Umbilical cord (tissue), 2 donors: ENCODE results near the gene HUWE1. TPM values are rescaled to one million over a fixed set of nuclear protein-coding genes. Genes with fewer than 3 reads are reported as not detected.
"Not testable (repeated sequence)": the region's sequence is repeated elsewhere in the genome, so short reads cannot be mapped to it uniquely, and the experiment has no call there.

Experiments used
- DNase-seq: peaks from one replicate; pipeline ENCODE4 v3.0.0-alpha.2; 2015; ENCODE audit warnings: low spot score
- total RNA-seq: library from RNA; depleted of rRNA; stranded (reverse); fragments of >200 nt; gene quantifications from one replicate; pipeline ENCODE4 v1.2.3, GENCODE V29; 2014; ENCODE audit warnings: low replicate concordance; ENCODE audit not compliant: insufficient read depth

The HUWE1 gene, protein sequence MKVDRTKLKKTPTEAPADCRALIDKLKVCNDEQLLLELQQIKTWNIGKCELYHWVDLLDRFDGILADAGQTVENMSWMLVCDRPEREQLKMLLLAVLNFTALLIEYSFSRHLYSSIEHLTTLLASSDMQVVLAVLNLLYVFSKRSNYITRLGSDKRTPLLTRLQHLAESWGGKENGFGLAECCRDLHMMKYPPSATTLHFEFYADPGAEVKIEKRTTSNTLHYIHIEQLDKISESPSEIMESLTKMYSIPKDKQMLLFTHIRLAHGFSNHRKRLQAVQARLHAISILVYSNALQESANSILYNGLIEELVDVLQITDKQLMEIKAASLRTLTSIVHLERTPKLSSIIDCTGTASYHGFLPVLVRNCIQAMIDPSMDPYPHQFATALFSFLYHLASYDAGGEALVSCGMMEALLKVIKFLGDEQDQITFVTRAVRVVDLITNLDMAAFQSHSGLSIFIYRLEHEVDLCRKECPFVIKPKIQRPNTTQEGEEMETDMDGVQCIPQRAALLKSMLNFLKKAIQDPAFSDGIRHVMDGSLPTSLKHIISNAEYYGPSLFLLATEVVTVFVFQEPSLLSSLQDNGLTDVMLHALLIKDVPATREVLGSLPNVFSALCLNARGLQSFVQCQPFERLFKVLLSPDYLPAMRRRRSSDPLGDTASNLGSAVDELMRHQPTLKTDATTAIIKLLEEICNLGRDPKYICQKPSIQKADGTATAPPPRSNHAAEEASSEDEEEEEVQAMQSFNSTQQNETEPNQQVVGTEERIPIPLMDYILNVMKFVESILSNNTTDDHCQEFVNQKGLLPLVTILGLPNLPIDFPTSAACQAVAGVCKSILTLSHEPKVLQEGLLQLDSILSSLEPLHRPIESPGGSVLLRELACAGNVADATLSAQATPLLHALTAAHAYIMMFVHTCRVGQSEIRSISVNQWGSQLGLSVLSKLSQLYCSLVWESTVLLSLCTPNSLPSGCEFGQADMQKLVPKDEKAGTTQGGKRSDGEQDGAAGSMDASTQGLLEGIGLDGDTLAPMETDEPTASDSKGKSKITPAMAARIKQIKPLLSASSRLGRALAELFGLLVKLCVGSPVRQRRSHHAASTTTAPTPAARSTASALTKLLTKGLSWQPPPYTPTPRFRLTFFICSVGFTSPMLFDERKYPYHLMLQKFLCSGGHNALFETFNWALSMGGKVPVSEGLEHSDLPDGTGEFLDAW (N-terminal part only)
- total RNA-seq, result 83.1 TPM

DNA sequence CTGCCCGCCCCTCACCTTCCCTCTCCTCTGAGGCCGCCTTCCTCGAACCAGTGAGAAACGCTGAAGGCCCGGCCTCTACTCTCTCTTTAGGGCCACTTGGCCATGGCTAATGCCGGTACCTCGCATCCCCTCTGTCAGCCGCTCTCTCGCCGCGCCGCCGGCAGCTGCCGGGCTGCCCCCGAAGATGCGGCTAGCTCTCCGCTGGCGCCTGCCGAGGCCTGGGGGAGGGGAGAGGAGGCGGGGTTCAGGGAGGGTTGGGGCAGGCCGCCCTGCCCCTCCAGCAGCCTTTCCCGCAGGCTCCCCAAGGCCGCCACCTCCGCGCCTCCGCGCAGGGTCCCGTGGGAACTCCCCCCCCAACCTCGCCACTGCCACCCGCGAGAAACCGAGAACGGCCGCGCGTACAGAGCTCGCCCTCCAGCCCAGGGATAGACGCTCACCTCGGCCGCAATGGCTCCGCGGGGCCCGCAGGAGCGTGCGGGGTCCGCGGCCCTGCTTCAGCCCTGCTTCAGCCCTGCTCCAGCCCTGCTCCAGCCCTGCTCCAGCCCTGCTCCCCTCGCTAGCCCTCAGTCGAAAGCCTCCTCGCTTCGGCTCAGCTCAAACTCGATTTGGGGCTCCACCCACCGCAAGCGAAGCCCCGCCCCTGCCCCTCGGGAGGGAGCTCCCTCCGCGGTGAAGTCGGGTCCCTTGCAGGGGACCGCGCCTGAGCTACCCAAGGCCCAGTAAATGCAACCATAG lies at the start of gene HUWE1:
Gene HUWE1, minus strand, starts transcription at position 569 of the 735 bp plus-strand sequence. CDS start 32,612 bp downstream, outside the sequence.
- peak; percentile 79 for DNase-seq

DNA sequence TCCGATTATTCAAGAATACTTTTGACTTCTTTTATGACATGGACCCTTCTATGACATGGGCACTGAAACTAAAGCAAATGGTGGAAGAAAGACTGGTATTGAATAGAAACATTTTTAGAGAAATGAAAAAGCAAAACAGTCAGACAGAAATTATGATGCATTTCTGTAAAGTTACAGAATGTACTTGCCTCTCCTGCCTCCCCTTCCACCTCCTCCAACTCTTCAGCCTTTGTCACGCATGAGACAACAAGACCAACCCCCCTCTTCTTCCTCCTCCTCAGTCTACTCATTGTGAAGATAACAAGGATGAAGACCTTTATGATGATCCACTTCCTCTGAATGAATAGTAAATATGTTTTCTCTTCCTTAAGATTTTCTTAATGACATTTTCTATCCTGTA lies 46.3 kb upstream of the HUWE1 start:
- DNase-seq, result no peak

DNA sequence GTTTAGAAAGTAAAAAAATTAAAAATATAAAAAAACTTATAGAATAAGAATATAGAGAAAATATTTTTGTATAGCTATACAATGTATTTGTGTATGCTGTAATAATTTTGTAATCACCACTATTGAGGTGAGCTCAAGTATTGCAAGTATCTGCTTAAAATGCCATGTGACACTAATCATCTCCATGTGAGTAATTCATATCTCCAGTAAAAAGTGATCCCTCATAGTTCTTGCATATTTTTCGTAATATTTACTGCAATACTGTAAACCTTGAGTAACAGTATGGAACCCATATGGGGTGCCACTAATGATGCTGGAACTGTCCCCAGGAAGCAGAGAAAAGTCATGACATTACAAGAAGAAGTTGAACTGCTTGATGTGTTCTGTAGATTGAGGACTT lies 43.2 kb upstream of the HUWE1 start:
- DNase-seq, result no peak

- DNase-seq, result no peak
Observed at GRCh38 chrX:53728506-53728905, 42.0 kb upstream of the HUWE1 start.

GRCh38 chrX:53724872-53725271 lies 38.4 kb upstream of the HUWE1 start:
- DNase-seq, result no peak

DNA sequence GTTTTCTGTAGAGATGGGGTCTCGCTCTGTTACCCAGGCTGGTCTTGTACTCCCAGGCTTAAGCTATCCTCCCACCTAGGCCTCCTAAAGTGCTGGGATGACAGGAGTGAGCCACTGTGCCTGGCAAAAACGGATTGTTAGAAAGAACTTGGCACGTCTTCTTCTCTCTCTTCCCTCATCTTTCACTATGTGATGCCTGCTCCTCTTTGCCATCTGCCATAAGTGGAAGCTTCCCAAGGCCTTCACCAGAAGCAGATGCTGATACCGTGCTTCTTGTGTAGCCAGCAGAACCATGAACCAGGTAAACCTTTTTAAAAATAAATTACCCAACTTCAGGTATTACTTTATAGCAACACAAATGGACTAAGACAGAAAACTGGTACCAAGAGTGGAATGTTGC lies 36.9 kb upstream of the HUWE1 start:
- no peak for DNase-seq

DNA sequence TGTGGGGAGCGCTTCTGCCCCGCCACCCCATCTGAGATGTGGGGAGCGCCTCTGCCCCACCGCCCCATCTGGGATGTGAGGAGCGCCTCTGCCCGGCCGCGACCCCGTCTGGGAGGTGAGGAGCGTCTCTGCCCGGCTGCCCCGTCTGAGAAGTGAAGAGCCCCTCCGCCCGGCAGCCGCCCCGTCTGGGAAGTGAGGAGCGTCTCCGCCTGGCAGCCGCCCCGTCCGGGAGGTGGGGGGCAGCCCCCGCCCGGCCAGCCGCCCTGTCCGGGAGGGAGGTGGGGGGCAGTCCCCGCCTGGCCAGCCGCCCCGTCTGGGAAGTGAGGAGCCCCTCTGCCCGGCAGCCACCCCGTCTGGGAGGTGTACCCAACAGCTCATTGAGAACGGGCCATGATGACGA lies 35.1 kb upstream of the HUWE1 start:
- not testable (repeated sequence) for DNase-seq

DNA sequence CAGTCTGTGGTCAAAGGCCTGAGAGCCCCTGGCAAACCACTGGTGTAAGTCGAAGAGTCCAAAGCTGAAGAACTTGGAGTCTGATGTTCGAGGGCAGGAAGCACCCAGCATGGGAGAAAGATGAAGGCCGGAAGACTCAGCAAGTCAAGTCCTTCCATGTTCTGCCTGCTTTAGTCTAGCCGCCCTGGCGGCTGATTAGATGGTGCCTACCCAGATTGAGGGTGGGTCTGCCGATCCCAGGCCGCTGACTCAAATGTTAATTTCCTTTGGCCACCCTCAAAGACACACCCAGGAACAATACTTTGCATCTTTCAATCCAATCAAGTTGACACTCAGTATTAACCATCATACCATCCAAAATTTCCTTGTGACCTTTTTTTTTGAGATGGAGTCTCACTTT lies 33.1 kb upstream of the HUWE1 start:
- DNase-seq, result not testable (repeated sequence)

DNA sequence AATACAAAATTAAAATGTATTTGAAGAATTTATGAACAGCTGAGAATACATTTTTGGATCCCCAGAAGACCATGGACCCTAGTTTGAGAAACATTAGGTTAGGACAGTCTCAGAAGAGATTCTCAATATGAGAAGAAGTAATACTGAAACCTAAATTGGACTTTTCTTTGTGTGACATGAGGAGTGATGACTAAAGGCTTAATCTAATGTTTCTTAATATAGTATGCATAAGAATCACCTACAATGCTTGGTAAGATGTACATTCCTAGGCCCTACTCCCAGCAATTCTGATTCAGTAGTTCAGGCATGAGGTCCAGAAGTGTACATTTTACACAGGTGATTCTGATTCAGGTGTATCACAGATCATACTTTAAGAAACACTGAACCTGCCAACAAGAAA lies 31.6 kb upstream of the HUWE1 start:
- no peak for DNase-seq

- DNase-seq, result no peak
Observed at GRCh38 chrX:53717205-53717604, 30.7 kb upstream of the HUWE1 start.

DNA sequence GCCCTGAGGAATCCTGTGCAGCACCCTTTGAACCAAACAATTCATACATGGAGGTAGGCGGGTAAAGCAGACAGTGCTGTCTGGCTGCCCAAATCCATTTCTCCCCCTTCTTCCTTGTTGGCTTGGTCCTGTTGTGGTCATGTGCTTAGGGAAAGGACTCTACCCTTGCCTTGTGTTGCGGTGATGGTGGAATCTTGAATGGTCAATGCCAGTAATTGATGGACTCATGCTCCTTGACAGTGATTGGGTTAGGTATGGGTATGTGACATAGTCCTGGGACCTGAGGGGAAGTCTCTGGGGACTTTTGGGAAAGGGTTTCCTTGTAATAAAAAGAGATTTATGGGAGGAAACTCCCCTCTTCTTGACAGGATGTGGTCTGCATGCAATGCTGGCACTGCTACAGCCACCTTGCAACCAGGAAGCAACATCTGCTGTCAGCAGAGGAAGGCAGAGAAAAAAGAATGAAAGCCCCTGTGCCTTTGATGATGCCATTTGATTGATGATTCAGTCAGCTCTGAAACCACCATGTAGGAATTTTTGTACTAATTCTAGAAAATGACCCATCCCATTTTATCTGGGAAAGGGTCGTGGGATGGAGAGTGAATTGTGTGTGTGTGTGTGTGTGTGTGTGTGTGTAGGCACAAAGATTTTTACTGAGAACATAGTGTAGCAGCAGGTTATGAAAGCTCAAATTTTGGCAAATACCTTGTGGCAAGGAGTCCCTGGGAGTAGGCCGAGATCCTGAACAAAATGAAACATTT lies 30.0 kb upstream of the HUWE1 start:
- DNase-seq, result no peak

- no peak for DNase-seq
Observed at GRCh38 chrX:53715346-53715924, 28.9 kb upstream of the HUWE1 start.

DNA sequence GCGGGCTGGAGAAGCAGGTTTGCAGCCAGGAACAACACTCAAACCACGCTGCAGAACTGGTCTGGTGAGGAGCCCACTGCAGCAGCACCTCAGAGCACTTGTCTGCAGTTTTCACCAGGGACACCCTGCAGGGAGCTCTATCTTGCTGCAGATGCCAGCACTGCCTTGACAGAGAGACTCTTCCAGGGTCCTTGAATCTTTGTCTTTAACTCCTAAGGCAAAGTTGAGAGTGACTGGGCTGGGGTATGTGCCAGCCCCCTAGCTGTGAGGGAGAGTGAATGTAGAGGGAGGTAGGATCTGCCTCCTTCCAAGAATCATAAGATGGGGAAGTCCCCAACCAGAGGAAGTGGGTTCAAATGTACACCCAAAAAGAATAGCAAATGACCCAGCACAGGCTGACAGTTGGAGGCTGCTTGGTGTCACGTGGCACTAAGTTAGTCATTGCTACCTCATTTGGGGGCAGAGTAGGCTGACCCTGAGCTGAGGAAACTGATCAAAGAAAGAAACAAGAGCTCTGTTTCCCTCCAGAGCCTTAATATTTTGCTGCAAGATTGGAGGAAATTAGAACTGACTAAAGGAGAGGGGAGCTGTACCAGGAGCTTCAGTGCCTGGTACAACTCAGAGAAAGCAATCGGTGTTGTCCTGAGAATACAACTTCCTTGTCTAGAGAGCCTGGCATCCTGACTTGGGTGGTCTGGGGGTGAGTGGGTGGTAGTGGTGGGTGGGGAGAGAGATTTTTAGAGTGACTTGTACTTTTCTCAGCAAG lies 28.2 kb upstream of the HUWE1 start:
- DNase-seq, result peak; percentile 35

GRCh38 chrX:53713987-53714579 lies 27.6 kb upstream of the HUWE1 start:
- no peak for DNase-seq

DNA sequence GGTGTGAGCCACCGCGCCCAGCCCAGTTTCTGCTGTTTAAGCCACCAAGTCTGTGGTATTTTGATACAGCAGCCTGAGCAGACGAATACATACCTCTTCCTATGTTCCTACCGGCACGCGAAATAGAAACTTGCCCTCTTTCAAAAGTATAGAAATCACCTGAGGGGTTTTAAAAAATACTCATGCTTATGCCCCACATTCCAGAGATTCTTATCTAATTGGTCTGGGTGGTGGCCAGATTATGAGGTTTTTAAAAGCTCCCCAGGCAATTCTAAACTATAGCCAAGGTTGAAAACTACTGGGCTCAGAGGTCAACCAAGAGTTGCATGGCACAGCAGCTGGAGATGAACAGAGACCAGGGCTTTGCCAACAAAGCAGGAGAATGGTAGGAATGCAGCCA lies 24.9 kb upstream of the HUWE1 start:
- no peak for DNase-seq

- no peak for DNase-seq
Observed at GRCh38 chrX:53704854-53705253, 18.3 kb upstream of the HUWE1 start.

GRCh38 chrX:53704294-53704693 lies 17.8 kb upstream of the HUWE1 start:
- DNase-seq, result no peak

DNA sequence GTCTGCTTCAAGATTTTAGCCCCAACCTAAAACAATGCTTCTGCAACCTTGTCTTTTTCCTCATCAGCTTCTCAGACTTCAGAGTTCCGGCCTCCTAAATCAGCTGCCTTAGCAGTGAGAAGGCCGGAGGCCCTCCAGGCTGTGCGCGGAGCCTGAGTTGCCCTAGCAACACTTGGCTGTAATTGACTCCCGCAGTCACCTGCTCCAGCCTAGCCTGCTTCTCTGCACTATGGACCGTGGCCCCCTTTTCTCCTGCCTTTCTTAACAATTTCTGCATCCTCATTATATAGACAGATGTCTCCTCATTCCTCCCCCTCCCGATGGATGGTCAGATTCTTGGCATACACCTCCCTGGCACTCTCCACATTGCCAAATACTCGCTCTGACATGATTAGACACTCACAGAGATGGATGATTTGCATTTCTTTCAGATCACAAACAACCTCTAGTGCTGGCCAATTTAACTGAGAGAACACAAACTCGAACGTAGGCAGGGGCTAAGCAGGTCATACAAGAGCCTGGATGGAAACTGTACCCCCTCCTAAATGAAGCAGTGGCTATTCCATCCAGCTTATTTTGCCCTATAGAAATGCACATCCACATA lies 9.5 kb upstream of the HUWE1 start:
- DNase-seq, result no peak

- DNase-seq, result no peak
Observed at GRCh38 chrX:53694642-53695041, 8.1 kb upstream of the HUWE1 start.
